IPS-NIHi7 (cell line): ENCODE results near the gene COL15A1.

Experiments
- DNase-seq: peaks from one replicate; pipeline ENCODE4 v3.0.0; 2012; ENCODE audit warnings: mixed read lengths; ENCODE audit errors: extremely low spot score

Gene COL15A1

GRCh38 chr9:99037769-99038483 is 94.2 kb downstream of the COL15A1 start:
- DNase-seq, result no peak

- DNase-seq, result no peak
Observed at GRCh38 chr9:99038484-99038820, 94.7 kb downstream of the COL15A1 start.

GRCh38 chr9:99039505-99040182 is 95.9 kb downstream of the COL15A1 start:
- no peak for DNase-seq

- no peak for DNase-seq
Observed at GRCh38 chr9:99040251-99040900, 96.7 kb downstream of the COL15A1 start.

- DNase-seq, result peak; percentile 44
Observed at GRCh38 chr9:99040911-99041582, 97.3 kb downstream of the COL15A1 start.

- DNase-seq, result no peak
Observed at GRCh38 chr9:99041618-99042017, 97.9 kb downstream of the COL15A1 start.

GRCh38 chr9:99042620-99043019 is 98.9 kb downstream of the COL15A1 start:
- DNase-seq, result no peak

GRCh38 chr9:99044827-99045226 is 101.1 kb downstream of the COL15A1 start:
- DNase-seq, result no peak

GRCh38 chr9:99046068-99046467 is 102.4 kb downstream of the COL15A1 start:
- DNase-seq, result no peak

GRCh38 chr9:99046542-99047071 is 102.9 kb downstream of the COL15A1 start:
- no peak for DNase-seq

GRCh38 chr9:99049228-99049627 is 105.5 kb downstream of the COL15A1 start:
- no peak for DNase-seq

- no peak for DNase-seq
Observed at GRCh38 chr9:99049641-99050040, 105.9 kb downstream of the COL15A1 start.

- DNase-seq, result no peak
Observed at GRCh38 chr9:99050292-99050911, 106.7 kb downstream of the COL15A1 start.

GRCh38 chr9:99050924-99051323 is 107.2 kb downstream of the COL15A1 start:
- no peak for DNase-seq

GRCh38 chr9:99051406-99051805 is 107.7 kb downstream of the COL15A1 start:
- no peak for DNase-seq

GRCh38 chr9:99051851-99052250 is 108.1 kb downstream of the COL15A1 start:
- no peak for DNase-seq

- no peak for DNase-seq
Observed at GRCh38 chr9:99052815-99053715, 109.4 kb downstream of the COL15A1 start.

- no peak for DNase-seq
Observed at GRCh38 chr9:99054581-99054980, 110.9 kb downstream of the COL15A1 start.

- DNase-seq, result no peak
Observed at GRCh38 chr9:99055384-99055783, 111.7 kb downstream of the COL15A1 start.

- DNase-seq, result no peak
Observed at GRCh38 chr9:99056186-99056585, 112.5 kb downstream of the COL15A1 start.
